Hepatocyte (in vitro differentiated cells): ENCODE results near the gene RIMBP3C. TPM values are rescaled to one million over a fixed set of nuclear protein-coding genes. Genes with fewer than 3 reads are reported as not detected.
"Not testable (repeated sequence)": the region's sequence is repeated elsewhere in the genome, so short reads cannot be mapped to it uniquely, and the experiment has no call there.

Source experiments
- DNase-seq: peaks from one replicate; pipeline ENCODE4 v3.0.0-alpha.2; 2016; ENCODE audit warnings: low spot score
- H2AFZ ChIP-seq: fragments of 200-600 bp; sonication (generic); 2 replicates; pipeline ENCODE4 v1.6.0; 2016; ENCODE audit warnings: antibody characterized with exemption, mild to moderate bottlenecking
- H3K27ac ChIP-seq: fragments of 200-600 bp; sonication (generic); 2 replicates; pipeline ENCODE4 v1.5.1; 2016; ENCODE audit warnings: mild to moderate bottlenecking
- H3K27me3 ChIP-seq: fragments of 200-600 bp; sonication (generic); 2 replicates; pipeline ENCODE4 v1.6.1; 2016
- H3K36me3 ChIP-seq: fragments of 200-600 bp; sonication (generic); replicated peaks from 2 replicates; pipeline ENCODE4 v1.5.1; 2016; ENCODE audit warnings: low read depth; ENCODE audit not compliant: insufficient read depth
- H3K4me1 ChIP-seq: fragments of 200-600 bp; sonication (generic); 2 replicates; pipeline ENCODE4 v1.5.1; 2016; ENCODE audit warnings: mild to moderate bottlenecking, moderate library complexity; ENCODE audit not compliant: insufficient read depth
- H3K4me2 ChIP-seq: fragments of 200-600 bp; sonication (generic); 2 replicates; pipeline ENCODE4 v1.6.0; 2016
- H3K4me3 ChIP-seq: fragments of 200-600 bp; sonication (generic); 2 replicates; pipeline ENCODE4 v1.5.1; 2016; ENCODE audit warnings: mild to moderate bottlenecking
- H3K79me2 ChIP-seq: fragments of 200-600 bp; sonication (generic); 2 replicates; pipeline ENCODE4 v1.6.0; 2017; ENCODE audit warnings: mild to moderate bottlenecking
- H3K9me2 ChIP-seq: fragments of 200-600 bp; sonication (generic); replicated peaks from 2 replicates; pipeline ENCODE4 v1.6.0; 2017; ENCODE audit warnings: mild to moderate bottlenecking; ENCODE audit not compliant: insufficient read depth
- H3K9me3 ChIP-seq: fragments of 200-600 bp; sonication (generic); 2 replicates; pipeline ENCODE4 v1.5.1; 2016; ENCODE audit warnings: low read depth, mild to moderate bottlenecking
- H4K20me1 ChIP-seq: fragments of 200-600 bp; sonication (generic); 2 replicates; pipeline ENCODE4 v1.6.0; 2016; ENCODE audit warnings: mild to moderate bottlenecking; ENCODE audit not compliant: insufficient read depth, poor library complexity, severe bottlenecking
- WGBS: methylation state at CpG from one replicate; pipeline ENCODE4 v1.1.6; 2016; ENCODE audit warnings: low lambda C conversion rate; ENCODE audit errors: missing lambda C conversion rate; 5-methylcytosine and 5-hydroxymethylcytosine counted together
- polyA plus RNA-seq: library from polyadenylated mRNA; unstranded; fragments of >200 nt; fragmentation: Nextera tagmentation; extraction: Ambion mirVana; gene quantifications from 2 replicates; pipeline ENCODE4 v1.2.1, GENCODE V29; 2016
- total RNA-seq: library from RNA; depleted of rRNA; stranded (reverse); fragments of >200 nt; gene quantifications from 2 replicates; pipeline ENCODE4 v1.2.3, GENCODE V29; 2014

RIMBP3C gene
- total and polyA plus RNA-seq, 2 experiments from 2014 or later: 0.30 TPM; not detected in 1

DNA sequence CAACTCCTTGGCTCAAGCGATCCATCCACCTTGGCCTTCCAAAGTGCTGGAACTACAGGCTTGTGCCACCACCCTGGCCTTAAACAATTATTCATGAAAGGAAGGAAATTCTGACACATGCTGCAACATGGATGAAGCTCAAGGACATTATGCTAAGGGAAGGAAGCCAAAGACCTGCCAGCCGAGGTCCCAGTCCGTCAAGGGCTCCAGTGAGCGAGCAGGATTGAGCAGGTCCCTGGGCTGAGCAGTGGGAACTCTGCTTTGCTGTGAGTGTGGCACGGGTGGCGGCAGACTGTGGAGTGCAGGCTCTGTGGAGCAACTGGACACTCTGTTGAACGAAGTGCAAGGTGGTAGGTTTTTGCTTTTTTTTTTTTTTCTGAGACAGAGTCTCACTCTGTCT lies 11.4 kb downstream of the RIMBP3C start:
- not testable (repeated sequence) for H3K4me2 ChIP-seq, H2AFZ ChIP-seq, H3K4me3 ChIP-seq, H3K79me2 ChIP-seq, H4K20me1 ChIP-seq, H3K27me3 ChIP-seq, DNase-seq, H3K4me1 ChIP-seq, H3K9me2 ChIP-seq, H3K36me3 ChIP-seq, H3K9me3 ChIP-seq, H3K27ac ChIP-seq
- WGBS: no CpG with 5 or more reads among the region's 7 CpGs

DNA sequence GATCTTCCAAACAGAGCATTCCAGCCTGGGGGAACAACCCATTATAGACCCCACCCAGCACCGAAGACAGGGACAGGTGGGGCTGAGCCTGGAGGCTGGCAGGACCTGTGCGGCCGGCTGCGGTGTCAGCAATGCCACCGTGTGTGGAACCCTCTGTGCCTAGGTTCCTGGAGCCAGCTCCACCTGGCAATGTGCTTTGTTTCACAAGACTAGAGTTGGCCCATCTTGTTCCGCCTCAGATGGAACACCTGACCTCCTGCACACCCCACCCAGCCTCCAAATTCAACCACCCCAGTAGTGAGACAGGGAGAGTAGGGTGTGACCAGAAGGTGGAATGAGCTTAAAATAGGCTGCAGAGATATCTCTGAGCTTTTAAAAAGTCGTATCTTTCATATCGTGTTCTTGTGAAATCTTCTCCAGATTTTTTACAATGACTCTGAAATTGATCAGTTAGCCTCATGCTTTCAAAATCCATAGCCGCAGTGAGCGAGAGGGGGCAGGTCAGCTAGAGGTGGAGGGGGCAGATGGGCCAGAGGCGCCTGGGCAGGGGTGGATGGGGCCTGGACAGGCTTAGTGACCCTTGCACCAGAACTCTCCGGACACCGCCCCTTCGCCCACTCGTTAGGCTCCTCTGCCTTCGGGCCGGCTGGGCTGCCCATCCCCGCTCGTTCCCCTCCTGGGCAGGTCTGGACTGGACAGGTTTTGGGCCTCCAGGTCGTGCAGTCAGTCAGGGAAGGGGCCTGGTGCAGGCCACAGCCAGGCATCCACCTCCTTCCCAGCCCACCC lies 18.2 kb downstream of the RIMBP3C start:
- not testable (repeated sequence) for H3K27me3 ChIP-seq, H3K4me3 ChIP-seq, DNase-seq, H3K79me2 ChIP-seq, H3K4me2 ChIP-seq, H2AFZ ChIP-seq, H3K36me3 ChIP-seq, H3K27ac ChIP-seq, H4K20me1 ChIP-seq, H3K4me1 ChIP-seq, H3K9me3 ChIP-seq, H3K9me2 ChIP-seq
- no CpG with 5 or more reads among the region's 20 CpGs for WGBS

DNA sequence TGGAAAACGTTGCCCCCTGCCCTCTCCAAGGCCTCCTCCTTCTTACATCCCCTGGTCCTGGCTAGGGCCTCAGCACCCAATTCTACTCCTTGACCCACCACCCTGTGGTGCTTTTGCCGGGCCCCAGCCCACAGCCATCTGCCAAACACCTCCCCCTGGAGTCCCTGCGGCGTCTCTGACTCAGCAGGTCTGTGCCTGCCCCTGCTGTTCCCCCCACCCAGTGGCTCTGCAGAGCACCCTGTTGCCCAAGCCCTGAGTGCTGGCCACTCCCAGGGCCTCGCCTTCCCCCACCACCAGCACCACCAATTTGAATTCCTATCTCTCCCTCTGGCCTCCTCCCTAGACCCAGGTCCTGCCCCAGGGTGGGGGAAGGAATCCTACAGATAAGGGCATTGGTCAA lies 19.7 kb downstream of the RIMBP3C start:
- not testable (repeated sequence) for H3K79me2 ChIP-seq, H3K27me3 ChIP-seq, H4K20me1 ChIP-seq, H3K9me2 ChIP-seq, H3K4me1 ChIP-seq, DNase-seq, H3K36me3 ChIP-seq, H3K27ac ChIP-seq, H3K4me2 ChIP-seq, H3K4me3 ChIP-seq, H2AFZ ChIP-seq, H3K9me3 ChIP-seq
- no CpG with 5 or more reads among the region's 5 CpGs for WGBS

DNA sequence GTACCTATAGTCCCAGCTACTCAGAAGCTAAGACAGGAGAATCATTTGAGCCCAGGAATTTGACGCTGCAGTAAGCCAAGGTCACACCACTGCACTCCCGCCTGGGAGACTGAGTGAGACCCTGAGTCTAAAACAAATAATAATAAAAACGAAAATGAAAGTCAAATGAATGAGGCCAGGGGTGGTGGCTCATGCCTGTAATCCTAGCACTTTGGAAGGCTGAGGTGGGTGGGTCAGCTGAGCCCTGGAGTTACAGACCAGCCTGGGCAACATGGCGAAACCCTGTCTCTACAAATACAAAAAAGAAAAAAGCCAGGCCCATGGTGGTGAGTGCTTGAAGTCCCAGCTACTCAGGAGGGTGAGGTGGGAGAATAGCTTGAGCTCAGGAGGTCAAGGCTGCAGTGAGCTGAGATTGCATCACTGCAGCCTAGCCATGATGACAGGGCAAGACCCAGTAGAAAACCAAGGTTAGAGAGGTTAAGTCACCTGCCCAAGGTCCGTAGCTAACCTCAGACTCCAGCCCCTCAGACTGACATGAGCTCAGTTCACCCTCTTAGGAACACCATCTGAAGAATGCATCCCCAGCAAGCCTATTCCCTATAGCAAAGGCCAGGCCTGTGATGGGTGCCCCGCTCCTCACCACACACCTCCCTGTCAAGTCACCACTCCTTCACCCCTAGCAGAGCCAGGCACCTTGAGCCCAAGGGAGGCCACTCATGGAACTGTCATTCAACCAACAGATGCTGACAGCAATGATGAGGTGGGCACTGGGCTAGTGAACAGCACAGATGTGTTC lies 24.4 kb downstream of the RIMBP3C start:
- WGBS: no CpG with 5 or more reads among the region's 6 CpGs

DNA sequence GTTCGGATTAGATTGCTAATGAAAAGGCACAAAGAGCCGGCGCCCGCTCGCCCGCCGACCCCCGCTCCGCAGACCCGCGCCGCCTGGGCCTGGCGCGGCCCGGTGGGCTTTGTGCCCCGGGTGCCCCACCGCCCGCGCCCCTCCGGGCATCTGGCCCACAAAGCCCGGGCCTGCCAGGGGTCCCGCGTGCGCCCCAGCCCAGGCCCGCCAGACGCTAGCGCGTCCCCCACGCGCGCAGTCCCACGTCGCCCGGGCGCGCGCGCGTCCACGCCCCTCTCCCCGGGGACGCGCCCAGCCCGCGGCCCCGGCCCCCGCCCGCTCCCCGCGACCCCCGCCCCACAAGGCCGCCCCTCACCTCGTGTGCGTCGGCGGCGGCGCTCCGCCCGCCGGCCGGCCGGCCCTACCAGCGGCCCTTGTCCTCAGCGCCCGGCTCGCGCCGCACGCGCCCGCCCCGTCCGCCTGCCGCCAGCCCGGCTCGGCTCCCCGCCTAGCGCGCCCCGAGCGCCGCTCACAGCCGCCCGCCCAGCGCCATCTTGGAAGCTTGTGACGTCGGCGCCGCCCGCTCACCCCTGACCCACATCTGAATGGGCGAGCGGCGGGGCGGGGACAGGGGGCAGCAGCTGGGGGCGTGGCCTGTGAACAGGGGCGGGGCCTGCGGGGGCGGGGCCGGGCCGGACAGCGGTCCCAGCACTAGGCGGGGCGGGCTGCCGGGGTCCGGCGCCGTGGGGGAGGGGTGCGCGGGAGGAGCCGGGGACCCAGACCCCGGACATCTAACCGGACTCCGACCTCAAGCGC lies 34.1 kb downstream of the RIMBP3C start:
- not testable (repeated sequence) for H3K79me2 ChIP-seq, H3K9me2 ChIP-seq, H3K27me3 ChIP-seq, H4K20me1 ChIP-seq, H3K27ac ChIP-seq, H3K4me2 ChIP-seq, DNase-seq, H2AFZ ChIP-seq, H3K4me3 ChIP-seq, H3K4me1 ChIP-seq, H3K36me3 ChIP-seq, H3K9me3 ChIP-seq
- no CpG with 5 or more reads among the region's 115 CpGs for WGBS

More for the DNA sequence above, 24.4 kb downstream of the RIMBP3C start:
- H3K79me2 ChIP-seq, H3K36me3 ChIP-seq, H3K4me1 ChIP-seq, H3K27me3 ChIP-seq, H3K4me3 ChIP-seq, H4K20me1 ChIP-seq, H3K4me2 ChIP-seq, H3K27ac ChIP-seq, H3K9me3 ChIP-seq, H3K9me2 ChIP-seq, H2AFZ ChIP-seq, DNase-seq: not testable (repeated sequence)

DNA sequence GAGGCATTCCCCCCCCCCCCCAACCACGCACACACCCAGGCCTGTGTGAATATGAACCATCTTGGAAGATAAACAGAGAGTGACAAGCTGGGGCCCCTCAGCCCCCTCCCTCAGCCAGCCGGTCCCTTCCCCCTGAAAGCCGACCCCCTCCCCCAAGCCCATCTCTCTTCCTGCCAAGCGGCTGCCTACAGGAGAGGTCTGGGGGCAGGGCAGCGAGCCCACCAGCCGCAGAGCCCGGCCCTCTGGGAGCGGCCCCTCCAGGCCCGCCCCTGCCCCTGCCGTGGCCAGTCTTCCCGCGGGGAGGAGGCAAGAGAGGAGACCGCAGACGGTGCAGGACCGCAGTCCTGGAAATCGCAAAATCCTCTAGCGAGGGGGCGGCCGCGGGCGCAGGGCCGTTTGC lies 34.7 kb downstream of the RIMBP3C start:
- not testable (repeated sequence) for H2AFZ ChIP-seq, H3K9me2 ChIP-seq, H3K4me1 ChIP-seq, H3K36me3 ChIP-seq, H3K79me2 ChIP-seq, H3K4me2 ChIP-seq, DNase-seq, H3K9me3 ChIP-seq, H3K27me3 ChIP-seq, H4K20me1 ChIP-seq, H3K27ac ChIP-seq, H3K4me3 ChIP-seq
- no CpG with 5 or more reads among the region's 22 CpGs for WGBS

DNA sequence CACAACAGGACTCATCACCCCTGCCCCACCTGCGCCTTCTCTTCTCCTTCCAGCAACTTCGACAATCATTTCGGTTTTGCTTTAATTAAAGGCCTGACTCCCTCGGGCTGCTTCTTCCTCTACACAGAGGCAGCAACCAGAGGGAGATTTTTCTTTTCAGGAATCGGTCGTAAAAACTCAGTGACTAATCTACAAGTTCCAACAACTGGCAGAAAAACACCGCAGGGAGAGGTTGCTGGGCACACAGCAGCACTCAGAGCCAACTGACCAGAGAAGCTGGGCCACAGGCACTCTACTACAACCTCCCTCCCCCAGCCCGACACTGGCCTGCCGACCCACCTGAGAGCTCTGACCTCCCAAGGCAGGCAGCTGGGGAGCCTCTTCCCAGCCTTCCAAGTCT lies 36.0 kb downstream of the RIMBP3C start:
- not testable (repeated sequence) for H3K27ac ChIP-seq, H3K9me3 ChIP-seq, H3K4me1 ChIP-seq, H3K27me3 ChIP-seq, H3K36me3 ChIP-seq, H3K4me3 ChIP-seq, H2AFZ ChIP-seq, DNase-seq, H3K79me2 ChIP-seq, H3K4me2 ChIP-seq, H3K9me2 ChIP-seq, H4K20me1 ChIP-seq
- no CpG with 5 or more reads among the region's 9 CpGs for WGBS

DNA sequence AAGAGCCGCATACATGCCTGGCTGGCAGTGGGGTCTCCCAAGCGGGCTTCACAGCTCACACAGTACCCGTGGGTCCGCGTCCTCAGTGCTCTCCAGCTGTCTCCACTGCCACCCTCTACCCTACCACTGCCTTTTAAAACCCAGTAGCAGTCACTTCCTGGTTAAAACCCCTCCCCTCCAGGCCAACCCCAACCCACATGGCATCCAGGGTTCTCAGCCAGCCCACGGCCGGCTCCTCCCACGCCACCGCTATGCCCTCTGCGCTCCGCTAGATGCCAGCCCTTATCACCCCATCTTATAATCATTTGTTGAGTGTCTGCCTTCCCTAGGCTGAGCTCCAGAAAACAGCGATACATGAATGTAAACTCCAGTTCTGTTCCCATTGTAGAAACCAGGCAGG lies 37.1 kb downstream of the RIMBP3C start:
- not testable (repeated sequence) for H3K4me2 ChIP-seq, DNase-seq, H3K27me3 ChIP-seq, H3K4me3 ChIP-seq, H3K9me3 ChIP-seq, H3K4me1 ChIP-seq, H3K9me2 ChIP-seq, H4K20me1 ChIP-seq, H2AFZ ChIP-seq, H3K36me3 ChIP-seq, H3K79me2 ChIP-seq, H3K27ac ChIP-seq
- WGBS: no CpG with 5 or more reads among the region's 12 CpGs
